GM12878 (cell line): ENCODE measurements around the gene CCDC201. TPM values are rescaled to one million over a fixed set of nuclear protein-coding genes. Genes with fewer than 3 reads are reported as not detected.

ENCODE experiments used
- BCL11A ChIP-seq: IDR thresholded peaks from 2 replicates; pipeline ENCODE4 v1.6.1; 2011; ENCODE audit warnings: low read depth, low read length
- BRCA1 ChIP-seq: IDR thresholded peaks from 2 replicates; pipeline ENCODE4 v1.6.1; 2011; ENCODE audit warnings: low read depth, low read length, improper control_type of control experiment
- E2F8 ChIP-seq: fragments of 450-650 bp; IDR thresholded peaks from 2 replicates; pipeline ENCODE4 v1.6.1; 2018; ENCODE audit warnings: mild to moderate bottlenecking, low read depth, moderate library complexity; ENCODE audit not compliant: partially characterized antibody
- MXI1 ChIP-seq: fragments of 150-350 bp; IDR thresholded peaks from 2 replicates; pipeline ENCODE4 v1.6.1; 2011; ENCODE audit warnings: low read depth, mild to moderate bottlenecking, inconsistent platforms, low read length, improper control_type of control experiment
- POLR2AphosphoS2 ChIP-seq: IDR thresholded peaks from 2 replicates; pipeline ENCODE4 v1.6.1; 2011; ENCODE audit warnings: low read depth, mild to moderate bottlenecking, low read length, improper control_type of control experiment, moderate library complexity
- SREBF2 ChIP-seq: IDR thresholded peaks from 2 replicates; pipeline ENCODE4 v1.6.1; 2012; ENCODE audit warnings: mild to moderate bottlenecking, low read length
- TARDBP ChIP-seq: IDR thresholded peaks from 2 replicates; pipeline ENCODE4 v1.6.1; 2016; ENCODE audit warnings: borderline replicate concordance
- polyA plus RNA-seq, 11 experiments: library from polyadenylated mRNA; depleted of rRNA in 4 of 11; unstranded in 6 of 11; stranded (reverse) in 5 of 11; fragments of >200 nt; fragmentation: Nextera tagmentation in 4 of 11; fragmentation: Illumina TruSeq in 1 of 11; extraction: Ambion mirVana in 4 of 11; extraction: Trizol in 1 of 11; gene quantifications; 1 replicate in 1 of 11; 2 replicates in 10 of 11; pipeline versions ENCODE4 v1.2.1 to v1.2.3, GENCODE V29; 2011 to 2016; ENCODE audit warnings: inconsistent platforms in 2 of 11, missing spikeins in 2 of 11, low read depth in 1 of 11
- total RNA-seq, 4 experiments: library from RNA; depleted of rRNA in 3 of 4; stranded (reverse); fragments of >200 nt in 3 of 4; fragmentation: Illumina TruSeq in 1 of 4; extraction: Trizol in 1 of 4; gene quantifications; 2 replicates each; pipeline versions ENCODE4 v1.2.1 to v1.2.3, GENCODE V29; 2013 to 2021
- TF ChIP-seq, protein P1 (sequence below): IDR thresholded peaks from 2 replicates; pipeline ENCODE4 v1.6.1; 2012; ENCODE audit warnings: mild to moderate bottlenecking, low read depth, low read length

CCDC201 gene
- total and polyA plus RNA-seq, 10 of the 15 experiments (the other 5 are each of a cell fraction or from before 2014, with no cell fraction given): 0.10 TPM; not detected in 9

DNA sequence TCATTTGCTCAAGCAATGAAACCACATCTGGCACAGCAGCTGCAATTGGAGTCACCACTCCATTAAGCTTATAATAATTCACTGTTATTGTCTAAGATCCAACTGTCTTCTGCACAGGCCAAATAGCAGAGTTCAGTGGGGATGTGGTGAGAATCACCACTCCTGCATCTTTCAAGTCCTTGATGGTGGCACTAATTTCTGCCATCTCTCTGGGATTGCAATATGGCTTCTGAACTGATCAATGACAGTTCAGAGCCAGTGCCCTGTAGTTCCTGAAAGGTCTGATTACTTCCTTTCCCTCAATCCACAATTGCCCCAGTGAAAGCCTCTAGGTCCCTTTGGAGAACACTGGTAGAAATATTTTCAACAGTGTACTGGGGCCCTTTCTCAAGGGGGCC lies 21.8 kb upstream of the CCDC201 start (continued):
- TF ChIP-seq, protein P1, sequence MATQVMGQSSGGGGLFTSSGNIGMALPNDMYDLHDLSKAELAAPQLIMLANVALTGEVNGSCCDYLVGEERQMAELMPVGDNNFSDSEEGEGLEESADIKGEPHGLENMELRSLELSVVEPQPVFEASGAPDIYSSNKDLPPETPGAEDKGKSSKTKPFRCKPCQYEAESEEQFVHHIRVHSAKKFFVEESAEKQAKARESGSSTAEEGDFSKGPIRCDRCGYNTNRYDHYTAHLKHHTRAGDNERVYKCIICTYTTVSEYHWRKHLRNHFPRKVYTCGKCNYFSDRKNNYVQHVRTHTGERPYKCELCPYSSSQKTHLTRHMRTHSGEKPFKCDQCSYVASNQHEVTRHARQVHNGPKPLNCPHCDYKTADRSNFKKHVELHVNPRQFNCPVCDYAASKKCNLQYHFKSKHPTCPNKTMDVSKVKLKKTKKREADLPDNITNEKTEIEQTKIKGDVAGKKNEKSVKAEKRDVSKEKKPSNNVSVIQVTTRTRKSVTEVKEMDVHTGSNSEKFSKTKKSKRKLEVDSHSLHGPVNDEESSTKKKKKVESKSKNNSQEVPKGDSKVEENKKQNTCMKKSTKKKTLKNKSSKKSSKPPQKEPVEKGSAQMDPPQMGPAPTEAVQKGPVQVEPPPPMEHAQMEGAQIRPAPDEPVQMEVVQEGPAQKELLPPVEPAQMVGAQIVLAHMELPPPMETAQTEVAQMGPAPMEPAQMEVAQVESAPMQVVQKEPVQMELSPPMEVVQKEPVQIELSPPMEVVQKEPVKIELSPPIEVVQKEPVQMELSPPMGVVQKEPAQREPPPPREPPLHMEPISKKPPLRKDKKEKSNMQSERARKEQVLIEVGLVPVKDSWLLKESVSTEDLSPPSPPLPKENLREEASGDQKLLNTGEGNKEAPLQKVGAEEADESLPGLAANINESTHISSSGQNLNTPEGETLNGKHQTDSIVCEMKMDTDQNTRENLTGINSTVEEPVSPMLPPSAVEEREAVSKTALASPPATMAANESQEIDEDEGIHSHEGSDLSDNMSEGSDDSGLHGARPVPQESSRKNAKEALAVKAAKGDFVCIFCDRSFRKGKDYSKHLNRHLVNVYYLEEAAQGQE: no peak
- TF ChIP-seq SREBF2 (no peak), BCL11A (no peak), POLR2AphosphoS2 (no peak), BRCA1 (no peak), TARDBP (no peak), E2F8 (no peak), MXI1 (no peak)
